Activated B cell treated with CpG ODN at 0.5 μM for 24 hours (primary cell): ENCODE measurements around the gene BRD1. TPM values are rescaled to one million over a fixed set of nuclear protein-coding genes. Genes with fewer than 3 reads are reported as not detected.
"Not testable (repeated sequence)": the region's sequence is repeated elsewhere in the genome, so short reads cannot be mapped to it uniquely, and the experiment has no call there.

Experiments
- ATAC-seq: fragments of 200-7000 bp; cut with Tn5 transposase; one replicate; pipeline ENCODE4 v1.10.0; 2021; ENCODE audit warnings: low read depth, mild to moderate bottlenecking, moderate library complexity
- CTCF ChIA-PET: fragments of 350-600 bp; sonication (Branson Sonifier 250); formaldehyde crosslinking; loops from one replicate; lab custom pipeline; 2021; ENCODE audit warnings: antibody characterized with exemption; lab: Charles Lee
- POLR2A ChIA-PET: fragments of 350-600 bp; sonication (Branson Sonifier 250); formaldehyde crosslinking; loops from one replicate; lab custom pipeline; 2021; ENCODE audit warnings: antibody characterized with exemption; lab: Charles Lee
- DNase-seq: peaks from one replicate; pipeline ENCODE4 v3.0.0; 2022
- H3K27ac Mint-ChIP-seq: one replicate; pipeline ENCODE4 v1.8.0; 2020; ENCODE audit warnings: mixed read lengths
- H3K27me3 Mint-ChIP-seq: one replicate; pipeline ENCODE4 v1.8.0; 2021; ENCODE audit warnings: mixed read lengths
- H3K36me3 Mint-ChIP-seq: one replicate; pipeline ENCODE4 v1.8.0; 2021; ENCODE audit warnings: low read depth, mixed read lengths
- H3K4me1 Mint-ChIP-seq: one replicate; pipeline ENCODE4 v1.8.0; 2021; ENCODE audit warnings: mixed read lengths
- H3K4me3 Mint-ChIP-seq: one replicate; pipeline ENCODE4 v1.8.0; 2020; ENCODE audit warnings: mild to moderate bottlenecking, mixed read lengths
- H3K9me3 Mint-ChIP-seq: one replicate; pipeline ENCODE4 v1.8.0; 2020; ENCODE audit warnings: mixed read lengths
- CTCF ChIP-seq: fragments of 200-600 bp; IDR thresholded peaks from one replicate; pipeline ENCODE4 v1.8.0; 2022; ENCODE audit warnings: antibody characterized with exemption, mild to moderate bottlenecking
- intact Hi-C: fragments of 100-400 bp; cut with micrococcal nuclease; formaldehyde crosslinking; loops from one replicate; pipeline ENCODE4 v1.15.1; 2024
- total RNA-seq: library from RNA; stranded (reverse); gene quantifications from 2 replicates; pipeline ENCODE4 v1.2.3, GENCODE V29; 2022

The BRD1 gene
- total RNA-seq, 1 donor from 2014 or later = 45.8 TPM

DNA sequence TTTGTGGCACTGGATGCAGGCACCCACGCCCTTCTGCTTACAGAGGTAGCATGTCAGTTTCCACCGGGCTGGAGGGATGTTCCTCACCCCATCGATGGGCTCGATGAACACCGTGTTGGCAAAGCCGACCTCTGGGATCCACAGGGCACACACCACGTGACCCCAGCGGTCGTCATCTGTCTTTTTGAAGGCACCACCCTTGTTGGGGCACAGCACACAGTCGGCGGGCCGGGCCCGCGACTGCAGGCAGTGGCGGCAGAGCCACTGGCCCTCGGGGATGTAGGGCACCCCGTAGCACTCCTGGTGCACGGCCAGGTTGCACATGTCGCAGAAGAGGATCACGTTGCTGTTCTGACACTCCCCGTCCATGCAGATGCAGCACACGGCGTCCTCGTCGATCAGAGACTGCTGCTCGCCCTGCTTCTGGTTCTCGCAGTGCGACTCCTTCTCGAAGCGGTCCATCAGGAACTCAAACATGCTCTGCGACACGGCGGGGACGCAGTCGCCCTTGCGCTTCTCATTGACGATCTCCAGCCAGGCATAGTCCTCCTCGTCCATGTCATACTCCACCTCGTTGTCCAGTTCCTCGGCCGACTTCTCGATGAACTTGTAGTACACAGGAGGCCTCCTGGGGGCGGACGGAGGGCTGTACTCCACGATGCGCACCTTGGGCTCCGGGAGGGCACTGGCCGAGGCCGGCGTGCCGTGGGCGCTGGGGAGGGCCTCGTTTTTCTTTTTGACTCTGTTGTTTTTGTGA lies 4.2 kb downstream of the BRD1 start:
- no peak overlapping the region for H3K27ac Mint-ChIP-seq
- ATAC-seq (no peak), DNase-seq (no peak)
- TF ChIP-seq CTCF = no peak
- H3K9me3 Mint-ChIP-seq = no peaks in the 10 kb centered on the region
- intact Hi-C loops = loop anchor here (10.0 kb wide), 1 partner anchor 211 kb away; no protein-coding TSS in a partner anchor
- ChIA-PET CTCF (no interaction called here), POLR2A (interaction anchor here (0.7 kb wide), 1 partner anchor 100 kb away, joined by 3 read pairs; no protein-coding TSS in a partner anchor)
- no peaks in the 10 kb centered on the region for H3K27me3 Mint-ChIP-seq
- peaks cover 42% of the 10 kb centered on the region for H3K4me1 Mint-ChIP-seq
- H3K4me3 Mint-ChIP-seq = no peak overlapping the region
- H3K36me3 Mint-ChIP-seq = peaks cover 64% of the 10 kb centered on the region

DNA sequence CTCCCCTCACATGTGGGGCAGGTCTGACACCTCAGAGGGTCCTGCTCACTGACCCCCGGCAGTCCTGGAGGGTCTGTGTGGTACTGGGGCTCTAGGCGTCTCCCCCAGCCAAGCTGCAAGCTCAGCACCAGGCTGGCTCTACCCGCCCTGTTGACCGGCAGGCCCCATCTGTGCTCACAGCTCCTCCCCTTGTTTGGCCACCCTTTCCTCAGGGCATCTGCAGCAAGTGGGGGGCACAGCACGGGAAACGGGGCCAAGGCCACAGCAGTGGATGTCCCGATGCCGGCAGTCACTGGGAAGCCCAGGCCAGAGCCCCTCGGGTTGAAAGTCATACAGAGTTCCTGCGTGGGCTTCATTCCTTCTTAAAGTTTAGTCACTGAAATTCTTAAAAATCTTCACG lies 5.9 kb downstream of the BRD1 start:
- H3K4me3 Mint-ChIP-seq, H3K27ac Mint-ChIP-seq, CTCF ChIA-PET, H3K9me3 Mint-ChIP-seq, ATAC-seq, DNase-seq, H3K27me3 Mint-ChIP-seq: not testable (repeated sequence)
- POLR2A ChIA-PET = interaction anchor here (0.8 kb wide), 1 partner anchor 104 kb away, joined by 5 read pairs; no protein-coding TSS in a partner anchor
- intact Hi-C loops = loop anchor here (10.0 kb wide), 1 partner anchor 213 kb away; no protein-coding TSS in a partner anchor
- Mint-ChIP-seq H3K36me3 (peaks cover 81% of the 10 kb centered on the region), H3K4me1 (peaks cover 49% of the 10 kb centered on the region)

DNA sequence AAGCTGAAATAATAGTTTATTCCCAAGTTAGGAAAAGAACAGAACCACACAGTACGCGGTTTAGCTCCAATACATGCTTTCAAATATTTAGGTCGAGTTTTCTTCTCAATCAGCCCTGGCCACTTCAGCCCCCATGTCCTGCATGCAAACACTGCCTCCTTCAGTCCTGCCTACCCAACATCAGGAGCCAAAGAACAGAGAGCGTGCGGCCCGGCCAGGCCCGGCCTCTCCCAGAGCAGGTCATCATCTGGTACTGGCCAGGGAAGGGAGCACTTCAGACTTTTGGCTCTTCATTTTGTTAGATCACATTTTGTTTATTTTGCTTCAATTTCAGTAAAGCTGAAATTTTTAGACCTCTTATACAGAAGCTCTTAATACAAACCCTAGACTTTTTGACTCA lies 6.7 kb downstream of the BRD1 start:
- peaks cover 44% of the 10 kb centered on the region for H3K4me1 Mint-ChIP-seq
- no peak overlapping the region for H3K4me3 Mint-ChIP-seq
- ATAC-seq (no peak), DNase-seq (no peak)
- TF ChIP-seq CTCF = no peak
- no peaks in the 10 kb centered on the region for H3K27me3 Mint-ChIP-seq
- no peak overlapping the region for H3K27ac Mint-ChIP-seq
- H3K9me3 Mint-ChIP-seq = no peaks in the 10 kb centered on the region
- intact Hi-C loops = loop anchor here (10.0 kb wide), 1 partner anchor 214 kb away; no protein-coding TSS in a partner anchor
- ChIA-PET POLR2A (interaction anchor here (0.8 kb wide), 1 partner anchor 105 kb away, joined by 5 read pairs; no protein-coding TSS in a partner anchor), CTCF (no interaction called here)
- peaks cover 86% of the 10 kb centered on the region for H3K36me3 Mint-ChIP-seq

DNA sequence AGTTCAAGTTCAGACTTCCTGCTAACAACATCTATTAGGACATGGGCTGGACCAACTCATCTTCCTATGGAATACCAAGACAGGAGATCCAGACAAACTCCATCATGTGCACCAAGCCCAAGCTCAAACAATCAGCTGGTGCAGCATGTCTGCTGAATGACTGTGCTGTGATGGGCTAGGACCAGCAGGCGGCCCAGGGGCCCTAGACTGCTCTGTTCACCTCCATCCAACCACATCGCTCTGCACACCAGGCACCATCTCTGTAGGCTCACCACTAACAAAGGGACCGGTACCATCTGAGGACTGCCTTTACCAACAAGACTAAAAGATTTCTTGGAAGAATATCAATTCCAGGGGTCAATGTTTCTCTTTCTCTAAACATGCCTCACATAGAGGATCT lies 10.3 kb downstream of the BRD1 start:
- DNase-seq (no peak), ATAC-seq (no peak)
- Mint-ChIP-seq H3K27me3 (no peaks in the 10 kb centered on the region), H3K4me3 (no peak overlapping the region), H3K9me3 (no peaks in the 10 kb centered on the region), H3K36me3 (peaks cover 72% of the 10 kb centered on the region), H3K27ac (no peak overlapping the region), H3K4me1 (peaks cover 37% of the 10 kb centered on the region)
- TF ChIP-seq CTCF = no peak
- CTCF ChIA-PET = interaction anchor here (1.1 kb wide), 1 partner anchor 13 kb away, joined by 4 read pairs; no protein-coding TSS in a partner anchor
- intact Hi-C loops = no loop called here
- POLR2A ChIA-PET = no interaction called here

DNA sequence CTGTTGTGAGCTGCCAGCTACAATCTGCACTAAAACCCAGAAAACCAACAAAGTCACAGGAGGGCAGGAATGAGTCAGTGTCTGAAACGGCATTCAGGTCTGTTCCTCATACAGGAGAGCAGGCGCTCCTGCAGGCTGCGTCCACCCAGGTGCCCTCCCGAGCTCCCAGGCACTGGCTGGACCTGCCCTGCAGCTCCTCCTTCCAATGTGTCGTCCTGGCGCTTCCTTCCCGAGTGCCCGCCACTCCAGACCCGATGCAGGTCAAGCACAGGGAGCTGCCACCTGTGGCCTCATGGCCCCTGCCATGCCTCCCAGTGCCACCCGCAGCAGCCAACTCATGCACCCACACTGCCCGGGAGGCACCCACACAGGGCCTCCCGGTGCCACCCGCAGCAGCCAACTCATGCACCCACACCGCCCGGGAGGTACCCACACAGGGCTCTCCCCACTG lies 12.0 kb downstream of the BRD1 start:
- intact Hi-C loops = no loop called here
- CTCF ChIA-PET = no interaction called here
- Mint-ChIP-seq H3K4me3 (no peak overlapping the region), H3K27me3 (no peaks in the 10 kb centered on the region), H3K36me3 (peaks cover 63% of the 10 kb centered on the region), H3K4me1 (peaks cover 44% of the 10 kb centered on the region), H3K9me3 (no peaks in the 10 kb centered on the region), H3K27ac (no peak overlapping the region)
- no peak for TF ChIP-seq CTCF
- POLR2A ChIA-PET = no interaction called here
- DNase-seq = no peak
- ATAC-seq = no peak
